ENCODE data around the gene CASS4. TPM values are rescaled to one million over a fixed set of nuclear protein-coding genes. Genes with fewer than 3 reads are reported as not detected.

The CASS4 gene
- total and polyA plus RNA-seq, 4 donors = 0.26 to 1.6 (median 1.1) TPM

DNA sequence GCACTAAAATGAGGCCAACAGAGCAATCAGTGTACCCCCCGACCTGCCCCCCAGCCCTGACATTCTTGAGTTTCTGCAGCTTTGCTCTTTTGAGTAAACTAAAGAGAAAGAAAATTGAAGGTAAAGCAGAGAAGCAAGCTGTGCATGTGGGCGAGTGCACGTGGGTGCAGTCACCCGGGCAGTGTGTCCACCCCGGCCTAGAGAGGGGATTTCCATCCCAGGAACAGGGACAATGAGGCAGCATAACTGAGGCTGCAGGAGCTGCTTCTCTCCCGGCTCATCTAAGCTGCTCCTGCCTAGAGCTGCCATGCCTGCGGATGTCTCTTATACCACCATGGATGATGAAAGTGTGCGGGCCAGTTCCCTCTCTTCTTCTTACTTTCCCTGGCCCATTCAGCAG, 16.8 kb downstream of the CASS4 start:
- Histone ChIP-seq H3K9ac (ENCODE audit: low read depth in 1 of 2, low read length in 2 of 2) (no peak overlapping the region), H3K4me3 (ENCODE audit: low read depth in 1 of 3, low read length in 3 of 3) (no peak overlapping the region), H3K27me3 (ENCODE audit: control insufficient read depth in 4 of 4, insufficient read depth in 4 of 4, low read length in 3 of 4) (no peaks in the 10 kb centered on the region), H3K9me3 (ENCODE audit: control insufficient read depth in 4 of 4, low read length in 3 of 4) (no peaks in the 10 kb centered on the region), H3K27ac (ENCODE audit: low read depth in 1 of 2, low read length in 2 of 2) (no peak overlapping the region), H3K36me3 (ENCODE audit: control insufficient read depth in 4 of 4, insufficient read depth in 3 of 4, low read depth in 1 of 4, low read length in 3 of 4) (no peaks in the 10 kb centered on the region), H3K4me1 (ENCODE audit: control insufficient read depth in 4 of 4, insufficient read depth in 4 of 4, low read length in 3 of 4) (no peaks in the 10 kb centered on the region)
- 83% methylated on average over 8 of the region's 8 CpGs for WGBS
- TF ChIP-seq SP1 (IDR thresholded peaks at IDR 0.05) (no peak), FOXA2 (IDR thresholded peaks at IDR 0.05) (no peak), RXRA (IDR thresholded peaks at IDR 0.05) (no peak), TAF1 (conservative IDR thresholded peaks at IDR 0.05) (no peak), YY1 (IDR thresholded peaks at IDR 0.05) (no peak), HNF4G (IDR thresholded peaks at IDR 0.05) (no peak), JUND (IDR thresholded peaks at IDR 0.05) (no peak)
- TF ChIP-seq, protein P1, sequence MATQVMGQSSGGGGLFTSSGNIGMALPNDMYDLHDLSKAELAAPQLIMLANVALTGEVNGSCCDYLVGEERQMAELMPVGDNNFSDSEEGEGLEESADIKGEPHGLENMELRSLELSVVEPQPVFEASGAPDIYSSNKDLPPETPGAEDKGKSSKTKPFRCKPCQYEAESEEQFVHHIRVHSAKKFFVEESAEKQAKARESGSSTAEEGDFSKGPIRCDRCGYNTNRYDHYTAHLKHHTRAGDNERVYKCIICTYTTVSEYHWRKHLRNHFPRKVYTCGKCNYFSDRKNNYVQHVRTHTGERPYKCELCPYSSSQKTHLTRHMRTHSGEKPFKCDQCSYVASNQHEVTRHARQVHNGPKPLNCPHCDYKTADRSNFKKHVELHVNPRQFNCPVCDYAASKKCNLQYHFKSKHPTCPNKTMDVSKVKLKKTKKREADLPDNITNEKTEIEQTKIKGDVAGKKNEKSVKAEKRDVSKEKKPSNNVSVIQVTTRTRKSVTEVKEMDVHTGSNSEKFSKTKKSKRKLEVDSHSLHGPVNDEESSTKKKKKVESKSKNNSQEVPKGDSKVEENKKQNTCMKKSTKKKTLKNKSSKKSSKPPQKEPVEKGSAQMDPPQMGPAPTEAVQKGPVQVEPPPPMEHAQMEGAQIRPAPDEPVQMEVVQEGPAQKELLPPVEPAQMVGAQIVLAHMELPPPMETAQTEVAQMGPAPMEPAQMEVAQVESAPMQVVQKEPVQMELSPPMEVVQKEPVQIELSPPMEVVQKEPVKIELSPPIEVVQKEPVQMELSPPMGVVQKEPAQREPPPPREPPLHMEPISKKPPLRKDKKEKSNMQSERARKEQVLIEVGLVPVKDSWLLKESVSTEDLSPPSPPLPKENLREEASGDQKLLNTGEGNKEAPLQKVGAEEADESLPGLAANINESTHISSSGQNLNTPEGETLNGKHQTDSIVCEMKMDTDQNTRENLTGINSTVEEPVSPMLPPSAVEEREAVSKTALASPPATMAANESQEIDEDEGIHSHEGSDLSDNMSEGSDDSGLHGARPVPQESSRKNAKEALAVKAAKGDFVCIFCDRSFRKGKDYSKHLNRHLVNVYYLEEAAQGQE (IDR thresholded peaks at IDR 0.05) = no peak
- TF ChIP-seq, protein P2, sequence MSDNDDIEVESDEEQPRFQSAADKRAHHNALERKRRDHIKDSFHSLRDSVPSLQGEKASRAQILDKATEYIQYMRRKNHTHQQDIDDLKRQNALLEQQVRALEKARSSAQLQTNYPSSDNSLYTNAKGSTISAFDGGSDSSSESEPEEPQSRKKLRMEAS (IDR thresholded peaks at IDR 0.05) = no peak
- DNase-seq (ENCODE audit: low spot score) = no peak

DNA sequence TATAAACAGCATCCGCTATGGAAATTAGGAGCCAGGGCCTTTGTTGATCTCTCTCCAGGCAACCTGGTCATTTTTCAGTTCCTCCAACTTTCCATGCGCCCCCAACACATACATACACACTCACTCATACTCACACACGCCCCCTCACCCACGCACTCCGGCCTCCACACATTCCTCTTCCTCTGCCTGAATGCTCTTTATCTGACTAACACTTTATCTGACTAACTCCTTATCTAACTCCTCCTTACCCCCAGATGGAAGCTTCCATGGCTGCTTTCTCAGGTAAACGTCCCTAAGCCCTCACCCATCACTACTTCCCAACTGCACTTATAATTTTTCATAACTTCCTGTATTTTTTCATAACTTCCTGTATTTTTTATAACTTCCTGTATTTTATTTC, 17.4 kb downstream of the CASS4 start:
- no peak overlapping the region for H3K9ac ChIP-seq (ENCODE audit: low read depth in 1 of 2, low read length in 2 of 2)
- TF ChIP-seq SP1 (IDR thresholded peaks at IDR 0.05) (no peak), HNF4G (IDR thresholded peaks at IDR 0.05) (no peak), NR2F2 (IDR thresholded peaks at IDR 0.05) (no peak), FOXA1 (IDR thresholded peaks at IDR 0.05) (no peak), EGR1 (IDR thresholded peaks at IDR 0.05; ENCODE audit: low read depth in 2 of 2) (no peak)
- TF ChIP-seq, protein P3, sequence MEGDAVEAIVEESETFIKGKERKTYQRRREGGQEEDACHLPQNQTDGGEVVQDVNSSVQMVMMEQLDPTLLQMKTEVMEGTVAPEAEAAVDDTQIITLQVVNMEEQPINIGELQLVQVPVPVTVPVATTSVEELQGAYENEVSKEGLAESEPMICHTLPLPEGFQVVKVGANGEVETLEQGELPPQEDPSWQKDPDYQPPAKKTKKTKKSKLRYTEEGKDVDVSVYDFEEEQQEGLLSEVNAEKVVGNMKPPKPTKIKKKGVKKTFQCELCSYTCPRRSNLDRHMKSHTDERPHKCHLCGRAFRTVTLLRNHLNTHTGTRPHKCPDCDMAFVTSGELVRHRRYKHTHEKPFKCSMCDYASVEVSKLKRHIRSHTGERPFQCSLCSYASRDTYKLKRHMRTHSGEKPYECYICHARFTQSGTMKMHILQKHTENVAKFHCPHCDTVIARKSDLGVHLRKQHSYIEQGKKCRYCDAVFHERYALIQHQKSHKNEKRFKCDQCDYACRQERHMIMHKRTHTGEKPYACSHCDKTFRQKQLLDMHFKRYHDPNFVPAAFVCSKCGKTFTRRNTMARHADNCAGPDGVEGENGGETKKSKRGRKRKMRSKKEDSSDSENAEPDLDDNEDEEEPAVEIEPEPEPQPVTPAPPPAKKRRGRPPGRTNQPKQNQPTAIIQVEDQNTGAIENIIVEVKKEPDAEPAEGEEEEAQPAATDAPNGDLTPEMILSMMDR (IDR thresholded peaks at IDR 0.05; ENCODE audit: low read depth, low read length, missing input control) = no peak
- TF ChIP-seq, protein P2 (IDR thresholded peaks at IDR 0.05) = no peak
- TF ChIP-seq, protein P1 (IDR thresholded peaks at IDR 0.05) = no peak
- TF ChIP-seq, protein P4, sequence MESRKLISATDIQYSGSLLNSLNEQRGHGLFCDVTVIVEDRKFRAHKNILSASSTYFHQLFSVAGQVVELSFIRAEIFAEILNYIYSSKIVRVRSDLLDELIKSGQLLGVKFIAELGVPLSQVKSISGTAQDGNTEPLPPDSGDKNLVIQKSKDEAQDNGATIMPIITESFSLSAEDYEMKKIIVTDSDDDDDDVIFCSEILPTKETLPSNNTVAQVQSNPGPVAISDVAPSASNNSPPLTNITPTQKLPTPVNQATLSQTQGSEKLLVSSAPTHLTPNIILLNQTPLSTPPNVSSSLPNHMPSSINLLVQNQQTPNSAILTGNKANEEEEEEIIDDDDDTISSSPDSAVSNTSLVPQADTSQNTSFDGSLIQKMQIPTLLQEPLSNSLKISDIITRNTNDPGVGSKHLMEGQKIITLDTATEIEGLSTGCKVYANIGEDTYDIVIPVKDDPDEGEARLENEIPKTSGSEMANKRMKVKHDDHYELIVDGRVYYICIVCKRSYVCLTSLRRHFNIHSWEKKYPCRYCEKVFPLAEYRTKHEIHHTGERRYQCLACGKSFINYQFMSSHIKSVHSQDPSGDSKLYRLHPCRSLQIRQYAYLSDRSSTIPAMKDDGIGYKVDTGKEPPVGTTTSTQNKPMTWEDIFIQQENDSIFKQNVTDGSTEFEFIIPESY (IDR thresholded peaks at IDR 0.05) = no peak
- H3K4me1 ChIP-seq (ENCODE audit: control insufficient read depth in 4 of 4, insufficient read depth in 4 of 4, low read length in 3 of 4) = no peaks in the 10 kb centered on the region
- no peak overlapping the region for H3K4me3 ChIP-seq (ENCODE audit: low read depth in 1 of 3, low read length in 3 of 3)
- WGBS = 82% methylated on average over 6 of the region's 6 CpGs
- no peak for DNase-seq (ENCODE audit: low spot score)
- H3K9me3 ChIP-seq (ENCODE audit: control insufficient read depth in 4 of 4, low read length in 3 of 4) = no peaks in the 10 kb centered on the region
- no peak overlapping the region for H3K27ac ChIP-seq (ENCODE audit: low read depth in 1 of 2, low read length in 2 of 2)
- H3K36me3 ChIP-seq (ENCODE audit: control insufficient read depth in 4 of 4, insufficient read depth in 3 of 4, low read depth in 1 of 4, low read length in 3 of 4) = no peaks in the 10 kb centered on the region
- no peaks in the 10 kb centered on the region for H3K27me3 ChIP-seq (ENCODE audit: control insufficient read depth in 4 of 4, insufficient read depth in 4 of 4, low read length in 3 of 4)
